Right kidney (tissue), 1 donor: ENCODE measurements around the gene MRPS33.
"Not testable (repeated sequence)": the region's sequence is repeated elsewhere in the genome, so short reads cannot be mapped to it uniquely, and the experiment has no call there.

Experiments used
- DNase-seq: peaks from one replicate; pipeline ENCODE4 v3.0.0-alpha.2; 2016

MRPS33 gene

DNA sequence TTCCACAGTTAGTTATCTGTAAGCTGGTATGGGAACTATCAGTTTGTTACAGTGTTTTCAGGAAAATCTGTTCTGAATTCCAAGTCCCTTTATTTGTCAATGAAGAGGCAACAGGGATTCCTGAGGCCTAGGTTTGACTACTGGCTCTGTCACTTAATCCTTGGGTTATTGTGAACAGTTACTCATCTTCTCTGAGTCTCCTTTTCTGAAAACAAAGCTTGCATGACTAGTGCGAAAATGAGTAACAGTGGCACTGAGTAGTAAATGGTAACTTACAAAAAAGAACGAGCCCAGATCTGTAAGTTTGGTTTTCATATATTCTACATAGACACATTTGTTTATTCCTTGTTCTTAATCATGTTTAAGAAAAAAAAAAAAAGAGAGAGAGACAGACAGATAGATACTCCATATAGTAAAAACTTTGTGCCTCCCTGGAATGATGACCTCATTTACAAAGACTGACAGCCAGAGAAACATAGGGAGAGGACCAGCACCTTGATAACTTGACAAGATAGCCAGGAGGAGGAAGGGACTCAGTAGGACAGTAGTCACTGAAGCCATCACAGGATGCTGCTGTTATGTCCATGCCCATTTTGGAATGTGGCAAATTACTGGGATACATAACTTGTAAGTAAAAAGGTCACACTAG lies 1.9 kb downstream of the MRPS33 start:
- DNase-seq, result no peak

DNA sequence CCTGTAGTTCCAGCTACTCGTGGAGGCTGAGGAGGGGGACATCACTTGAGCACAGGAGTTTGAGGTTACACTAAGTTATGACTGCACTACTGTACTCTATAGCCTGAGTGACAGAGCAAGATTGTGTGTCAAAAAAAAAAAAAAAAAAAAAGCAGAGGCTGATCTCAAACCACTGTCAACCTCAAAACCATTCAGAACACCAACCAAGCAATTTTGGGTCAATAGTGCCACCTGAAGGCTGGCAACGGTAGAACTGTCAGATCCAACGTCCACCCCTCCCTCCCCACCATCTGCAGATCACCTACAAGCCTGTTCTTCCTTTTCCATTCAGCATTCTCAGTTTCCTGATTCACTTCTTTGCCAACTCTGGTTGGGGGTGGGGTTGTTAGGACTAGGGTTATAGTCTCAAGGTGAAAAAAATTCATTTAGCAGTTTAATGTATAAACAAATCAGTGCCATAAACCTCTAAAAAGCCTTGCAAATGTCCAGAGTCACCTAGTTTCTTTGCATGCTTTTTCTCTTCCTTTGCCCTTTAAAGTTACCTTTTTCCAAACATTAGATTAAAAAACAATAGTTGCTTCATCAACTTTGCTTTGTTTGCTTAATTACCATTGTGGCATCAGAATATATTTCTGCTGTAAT lies 2.6 kb downstream of the MRPS33 start:
- DNase-seq, result peak; percentile 26

DNA sequence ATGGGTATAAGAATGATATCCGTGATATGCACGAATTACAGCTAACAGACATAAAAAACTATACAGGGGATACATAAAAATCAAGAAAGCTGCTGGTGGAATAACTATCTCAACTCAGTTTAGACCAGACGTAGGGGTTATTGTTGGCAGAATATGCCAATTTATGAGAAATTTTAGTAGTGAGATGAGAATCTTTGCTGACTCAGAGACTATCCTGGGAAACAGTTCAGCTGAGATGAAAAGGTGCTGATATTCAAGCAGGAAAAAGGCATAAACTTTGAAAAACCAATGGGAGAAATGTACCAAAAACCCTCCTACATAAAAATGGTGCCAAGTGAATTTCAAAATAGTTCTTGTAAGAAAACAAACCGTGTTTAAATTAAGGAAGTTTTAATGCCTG lies 3.3 kb downstream of the MRPS33 start:
- DNase-seq, result no peak

GRCh38 chr7:141003172-141004065 lies 11.3 kb downstream of the MRPS33 start:
- DNase-seq, result no peak

DNA sequence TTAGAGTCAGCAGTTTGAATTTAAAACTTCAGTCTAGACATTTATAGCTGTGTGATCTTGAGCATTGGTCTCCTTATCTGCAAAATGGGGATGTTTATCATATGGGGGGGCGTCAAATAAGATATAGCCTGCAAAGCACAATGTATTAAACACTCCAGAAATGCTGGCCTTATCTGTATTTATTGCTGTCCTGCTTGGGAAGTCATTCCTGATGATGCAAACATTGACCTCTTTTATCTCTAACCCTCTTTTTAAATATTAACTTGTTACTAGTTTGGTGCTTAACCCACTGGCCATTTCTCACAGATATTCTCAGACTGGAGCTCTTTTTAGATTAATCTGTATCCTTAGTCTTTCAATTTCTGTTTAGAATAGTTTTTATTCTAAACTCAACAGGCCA lies 13.2 kb downstream of the MRPS33 start:
- no peak for DNase-seq

- DNase-seq, result no peak
Observed at GRCh38 chr7:141001122-141001521, 13.6 kb downstream of the MRPS33 start.

DNA sequence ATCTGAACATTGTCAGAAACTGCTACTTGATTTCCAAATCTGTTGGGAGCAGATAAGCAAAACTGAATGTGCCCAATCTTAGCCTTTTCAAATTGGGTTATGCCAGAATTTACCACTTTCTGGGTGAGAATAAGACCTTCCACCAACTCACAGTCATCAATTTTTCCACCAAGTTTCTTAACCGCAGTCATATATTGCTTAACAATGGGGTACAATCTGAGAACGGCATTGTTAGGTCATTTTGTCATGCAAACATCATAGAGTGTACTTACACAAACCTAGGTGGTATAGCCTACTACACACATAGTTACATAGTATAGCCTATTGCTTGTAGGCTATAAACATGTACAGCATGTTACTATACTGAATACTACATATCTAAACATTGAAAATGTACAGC lies 16.0 kb downstream of the MRPS33 start:
- no peak for DNase-seq

DNA sequence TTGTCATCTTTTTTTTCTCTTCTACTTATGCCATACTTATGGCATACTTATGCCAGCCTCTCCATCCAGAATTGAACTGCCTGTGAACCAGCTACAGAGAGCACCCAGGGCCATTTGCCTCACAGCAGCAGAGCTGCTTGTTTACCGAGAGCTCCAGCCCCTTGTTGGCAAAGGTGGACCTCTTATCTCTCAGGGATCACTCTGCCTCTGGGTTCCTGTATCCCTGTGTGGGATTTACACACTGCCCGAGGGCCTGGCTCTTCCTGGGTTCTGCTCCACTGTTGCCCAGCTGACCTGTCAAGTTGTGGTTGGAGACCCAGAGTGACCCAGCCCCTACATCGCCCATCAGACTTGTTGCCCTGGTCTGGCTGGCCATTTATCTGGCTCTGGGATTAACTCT lies 22.3 kb downstream of the MRPS33 start:
- no peak for DNase-seq

DNA sequence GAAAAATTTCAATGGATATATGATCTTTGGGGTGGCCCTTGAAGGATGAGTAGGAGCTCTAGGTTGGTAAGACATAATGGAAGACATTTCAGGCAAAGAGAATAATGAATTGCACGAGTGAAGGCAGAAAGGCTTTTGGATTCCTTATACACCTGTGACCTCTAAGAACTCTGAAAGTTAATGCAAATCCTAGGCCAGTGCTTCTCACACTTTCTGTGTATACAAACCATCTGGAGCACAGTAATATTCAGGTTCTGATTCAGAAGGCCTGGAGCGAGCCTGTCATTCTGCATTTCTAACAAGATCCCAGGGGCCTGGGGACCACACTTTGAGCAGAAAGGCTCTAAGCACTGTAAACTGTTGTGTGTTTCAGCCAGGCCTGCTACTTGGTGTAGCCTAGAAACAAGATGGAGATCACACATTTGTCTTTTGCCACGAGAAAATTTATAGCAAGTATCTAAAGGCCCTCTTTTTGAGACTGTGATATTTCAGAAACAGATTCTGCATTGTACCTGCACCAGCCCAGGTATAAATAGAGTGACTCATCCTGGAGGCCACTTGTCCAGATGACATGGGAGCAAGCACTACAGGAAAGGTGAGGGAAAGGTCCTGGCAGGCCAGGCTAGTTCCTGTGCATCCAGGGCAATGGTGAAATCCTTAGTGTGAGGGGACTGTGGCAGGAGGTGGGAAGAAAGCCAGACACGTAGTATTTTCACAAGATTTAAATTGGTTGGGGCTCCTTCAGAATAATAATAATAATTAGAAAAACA lies 24.4 kb downstream of the MRPS33 start:
- no peak for DNase-seq

DNA sequence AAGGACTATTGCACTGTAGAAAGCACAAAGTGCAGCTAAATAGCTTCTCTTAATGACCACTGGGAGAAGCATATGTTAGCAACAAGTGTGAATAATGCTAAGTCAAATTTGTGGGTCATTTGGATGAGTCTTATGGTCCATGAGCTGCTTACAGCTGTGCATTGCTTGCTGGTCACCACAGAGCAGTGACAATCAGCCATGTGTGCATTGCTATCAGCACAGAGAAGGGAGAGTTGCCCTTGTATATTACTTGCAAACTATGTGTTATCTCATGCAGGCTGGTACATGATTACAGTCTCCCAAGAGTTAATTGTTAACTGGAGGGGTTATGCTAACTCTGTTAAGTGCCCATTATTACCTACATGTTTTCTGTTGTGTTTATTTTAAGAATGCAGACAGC lies 25.7 kb downstream of the MRPS33 start:
- no peak for DNase-seq

DNA sequence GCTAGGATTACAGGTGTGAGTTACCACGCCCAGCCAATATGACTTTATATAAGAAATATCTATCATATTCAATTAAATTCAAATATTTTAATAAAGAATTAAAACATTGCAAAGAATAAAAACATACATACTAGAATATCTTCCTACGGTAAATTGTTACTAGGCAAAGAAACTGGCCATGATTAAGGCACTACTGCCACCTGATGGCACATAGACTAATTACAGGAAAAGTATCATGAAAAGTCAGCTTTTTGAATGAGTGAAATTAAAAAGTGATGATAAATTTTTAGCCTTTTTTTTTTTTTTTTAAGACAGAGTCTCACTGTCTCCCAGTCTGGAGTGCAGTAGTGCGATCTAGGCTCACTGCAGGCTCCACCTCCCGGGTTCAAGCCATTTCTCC lies 30.9 kb downstream of the MRPS33 start:
- DNase-seq, result no peak

DNA sequence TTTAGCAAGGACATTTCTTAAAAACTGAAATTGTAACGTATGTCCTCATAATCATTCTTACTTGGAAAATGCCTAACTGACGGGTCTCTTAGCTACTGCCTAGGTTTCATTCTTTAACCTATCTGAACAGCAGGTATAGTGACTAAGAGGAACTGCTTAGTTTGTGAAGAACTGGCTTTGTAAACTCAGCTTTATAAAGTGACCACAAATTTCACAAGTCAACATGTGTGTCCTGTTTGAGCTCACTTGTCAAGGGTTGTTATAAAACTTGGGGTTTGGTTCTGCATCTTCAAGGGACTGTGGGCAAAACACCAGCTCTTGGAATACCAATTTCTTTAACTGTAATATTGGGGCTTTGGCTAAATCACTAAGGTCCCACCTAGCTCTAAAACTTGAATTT lies 32.2 kb downstream of the MRPS33 start:
- DNase-seq, result no peak

GRCh38 chr7:140981951-140982350 lies 32.8 kb downstream of the MRPS33 start:
- no peak for DNase-seq

DNA sequence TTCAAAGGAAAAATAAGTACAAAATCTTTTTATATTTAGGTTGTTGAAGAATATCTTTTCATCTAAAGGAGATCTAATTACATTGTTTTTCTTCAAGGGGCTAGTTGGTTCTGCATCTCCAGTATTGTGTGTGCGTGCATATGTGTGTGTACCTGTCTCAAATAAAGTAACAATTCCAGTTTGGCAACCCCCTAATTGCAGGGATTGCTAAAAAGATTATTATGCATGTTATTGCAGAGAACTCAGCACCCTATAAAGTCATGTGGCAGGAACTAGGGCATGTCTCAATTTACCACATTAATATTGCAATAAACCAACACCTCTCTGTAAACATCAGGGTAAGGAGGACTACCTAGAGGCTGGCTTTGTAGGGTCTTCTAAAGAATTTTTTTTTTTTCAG lies 37.0 kb downstream of the MRPS33 start:
- no peak for DNase-seq

DNA sequence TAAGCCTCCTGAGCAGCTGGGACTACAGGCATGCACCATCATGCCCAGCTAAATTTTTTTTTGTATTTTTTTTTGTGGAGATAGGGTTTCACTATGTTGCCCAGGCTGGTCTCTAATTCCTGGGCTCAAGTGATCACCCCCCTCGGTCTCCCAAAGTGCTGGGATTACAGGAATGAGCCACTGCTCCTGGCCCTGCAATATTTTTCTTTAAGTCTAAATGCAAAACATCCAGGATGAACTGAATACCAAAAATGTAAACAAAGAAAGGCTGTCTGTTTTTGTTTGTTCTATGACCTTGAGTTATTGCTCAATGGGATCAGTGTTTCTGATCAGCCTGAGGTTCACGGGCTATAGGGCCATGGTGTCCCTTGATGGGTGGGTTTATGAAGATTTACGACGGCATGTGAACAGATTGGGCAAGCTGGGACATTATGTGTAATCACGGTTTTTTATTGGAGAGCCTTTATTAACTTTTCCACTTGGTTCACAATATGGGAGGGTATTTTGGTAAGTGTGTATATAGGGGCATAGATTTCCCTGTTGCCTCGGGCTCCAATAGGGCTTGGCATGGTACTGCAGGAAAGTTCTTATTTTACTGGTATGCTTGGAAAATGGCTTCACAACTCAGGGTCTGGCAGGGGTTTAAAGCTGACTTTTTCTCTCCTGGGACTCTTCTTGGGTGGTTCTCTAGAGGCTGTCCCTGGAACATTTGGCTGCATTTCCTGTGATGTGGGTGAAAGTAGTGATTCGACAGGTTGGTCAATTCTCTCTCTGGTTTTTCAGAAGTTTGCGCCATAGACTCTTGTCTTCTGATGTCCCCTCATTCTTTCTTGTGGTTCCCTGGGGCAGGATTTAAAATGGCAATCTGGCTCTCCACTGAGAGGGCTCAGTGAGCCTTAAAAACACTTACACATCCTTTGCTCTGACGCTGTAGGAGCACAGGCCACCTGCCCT lies 41.6 kb downstream of the MRPS33 start:
- DNase-seq, result no peak

GRCh38 chr7:140972344-140972743 lies 42.4 kb downstream of the MRPS33 start:
- no peak for DNase-seq

- DNase-seq, result no peak
Observed at GRCh38 chr7:140967438-140967837, 47.3 kb downstream of the MRPS33 start.

DNA sequence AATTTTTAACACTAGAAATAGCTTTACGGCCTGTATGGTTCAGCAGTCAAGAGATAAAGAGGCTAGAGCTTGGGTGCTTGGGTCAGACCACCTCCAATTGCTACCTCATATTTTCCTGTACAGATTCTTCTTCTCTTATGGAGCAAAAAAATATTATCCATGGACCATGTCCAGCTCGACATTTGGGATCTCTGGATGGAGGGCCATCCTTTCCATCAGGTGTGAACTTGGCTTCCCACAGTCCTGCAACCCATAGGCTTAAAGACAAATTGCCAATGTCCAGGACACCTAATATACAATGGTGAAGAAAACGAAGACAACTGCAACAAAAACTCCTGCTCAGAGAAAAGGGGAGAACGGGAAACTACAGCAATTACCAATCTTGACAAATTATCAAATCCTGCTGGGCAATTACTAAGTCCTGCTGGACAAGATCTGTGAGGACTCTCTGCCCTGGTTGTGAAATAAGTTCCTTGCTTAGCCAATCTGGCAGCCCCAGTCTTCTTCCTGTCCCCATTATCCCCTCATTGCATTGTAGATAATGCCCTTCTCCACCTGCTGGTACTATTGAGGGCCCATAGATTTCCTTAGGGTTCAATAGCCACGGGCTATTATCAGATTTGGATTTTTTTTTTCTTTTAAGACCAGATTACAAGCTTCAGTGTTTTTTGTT lies 48.1 kb downstream of the MRPS33 start:
- DNase-seq, result no peak

DNA sequence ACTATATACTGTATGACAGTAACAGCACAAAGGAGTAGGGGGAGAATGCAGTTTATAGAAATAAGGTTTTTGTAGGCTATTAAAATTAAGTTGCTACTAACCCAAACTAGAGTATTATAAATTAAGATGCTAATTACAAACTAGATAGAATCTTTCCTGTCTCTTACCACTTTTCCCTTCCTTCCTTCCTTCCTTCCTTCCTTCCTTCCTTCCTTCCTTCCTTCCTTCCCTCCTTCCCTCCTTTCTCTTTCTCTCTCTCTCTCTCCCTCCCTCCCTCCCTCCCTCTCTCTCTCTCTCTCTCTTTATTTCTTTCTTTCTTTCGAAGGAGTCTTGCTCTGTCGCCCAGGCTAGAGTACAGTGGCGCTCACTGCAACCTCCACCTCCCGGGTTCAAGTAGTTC lies 53.6 kb downstream of the MRPS33 start:
- no peak for DNase-seq

DNA sequence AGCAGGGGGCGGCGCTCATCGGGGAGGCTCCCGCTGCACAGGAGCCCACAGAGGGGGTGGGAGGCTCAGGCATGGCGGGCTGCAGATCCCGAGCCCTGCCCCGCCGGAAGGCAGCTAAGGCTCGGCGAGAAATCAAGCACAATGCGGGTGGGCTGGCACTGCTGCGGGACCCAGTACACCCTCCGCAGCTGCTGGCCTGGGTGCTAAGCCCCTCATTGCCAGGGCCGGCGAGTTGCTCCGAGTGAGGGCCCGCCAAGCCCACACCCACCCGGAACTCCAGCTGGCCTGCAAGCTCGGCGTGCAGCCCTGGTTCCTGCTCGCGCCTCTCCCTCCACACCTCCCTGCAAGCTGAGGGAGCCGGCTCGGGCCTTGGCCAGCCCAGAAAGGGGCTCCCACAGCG lies 57.8 kb downstream of the MRPS33 start:
- not testable (repeated sequence) for DNase-seq
